Omental fat pad (tissue), 4 donors: Measurements from ENCODE around the gene CCDC85B. TPM values are rescaled to one million over a fixed set of nuclear protein-coding genes. Genes with fewer than 3 reads are reported as not detected.
A peak's percentile ranks its signal among the peaks of the same experiment; 100 is the strongest.
"Not testable (repeated sequence)": the region's sequence is repeated elsewhere in the genome, so short reads cannot be mapped to it uniquely, and the experiment has no call there.

ENCODE experiments used
- ATAC-seq: fragments of 150-250 bp; one replicate; pipeline ENCODE4 v1.9.1; 2016; ENCODE audit warnings: mild to moderate bottlenecking, moderate library complexity; ENCODE audit not compliant: low FRiP score
- DNase-seq: peaks from one replicate; pipeline ENCODE4 v3.0.0-alpha.2; 2019; ENCODE audit warnings: low spot score
- CTCF ChIP-seq, 3 donors: fragments of 450-650 bp; IDR thresholded peaks; one replicate each; pipeline ENCODE4 v1.5.1; 2016 to 2017; ENCODE audit warnings: antibody characterized with exemption in 3 of 3, mild to moderate bottlenecking in 3 of 3, moderate library complexity in 2 of 3
- total RNA-seq, 4 donors: library from RNA; depleted of rRNA; stranded (reverse); fragments of >200 nt; gene quantifications; one replicate each; pipeline ENCODE4 v1.1.0, GENCODE V29; 2016

CCDC85B gene
- 10 to 100 TPM; 40.2 to 85.9 (median 59.4) TPM for total RNA-seq

- DNase-seq (peak; percentile 95), ATAC-seq (peak; percentile 68)
- no peak for TF ChIP-seq CTCF (IDR thresholded peaks at IDR 0.05)
Measured at GRCh38 chr11:65890324-65891218, at the start of gene CCDC85B. Gene CCDC85B, plus strand, starts transcription at chr11:65890673. Its CDS starts 111 bp downstream, at chr11:65890784.

GRCh38 chr11:65842144-65842543 is 48.3 kb upstream of the CCDC85B start:
- no peak for TF ChIP-seq CTCF (IDR thresholded peaks at IDR 0.05)
- DNase-seq, result no peak
- no peak for ATAC-seq

- ATAC-seq (no peak), DNase-seq (no peak)
- TF ChIP-seq CTCF (IDR thresholded peaks at IDR 0.05), result no peak
Measured at GRCh38 chr11:65843811-65844210, 46.7 kb upstream of the CCDC85B start.

GRCh38 chr11:65844231-65844872 is 46.1 kb upstream of the CCDC85B start:
- no peak for TF ChIP-seq CTCF (IDR thresholded peaks at IDR 0.05)
- ATAC-seq, result no peak
- no peak for DNase-seq

- ATAC-seq, result no peak
- TF ChIP-seq CTCF (IDR thresholded peaks at IDR 0.05), result no peak
- DNase-seq, result no peak
Measured at GRCh38 chr11:65847746-65848145, 42.7 kb upstream of the CCDC85B start.

- not testable (repeated sequence) for DNase-seq, ATAC-seq
Measured at GRCh38 chr11:65848693-65849092, 41.8 kb upstream of the CCDC85B start.

GRCh38 chr11:65849366-65849765 is 41.1 kb upstream of the CCDC85B start:
- no peak for TF ChIP-seq CTCF (IDR thresholded peaks at IDR 0.05)
- no peak for DNase-seq
- no peak for ATAC-seq
